ENCODE measurements around the gene EPB41L4A. TPM values are rescaled to one million over a fixed set of nuclear protein-coding genes. Genes with fewer than 3 reads are reported as not detected.

Gene EPB41L4A
- total RNA-seq, 1 experiment from 2014 or later, result 28.6 TPM

GRCh38 chr5:112351225-112351624 is 67.9 kb downstream of the EPB41L4A start:
- H3K27me3 Mint-ChIP-seq (ENCODE audit: unreplicated experiment), result no peaks in the 10 kb centered on the region
- BruUV-seq (replicated peaks), result no TSS peak

GRCh38 chr5:112350626-112351025 is 68.5 kb downstream of the EPB41L4A start:
- H3K27ac Mint-ChIP-seq (ENCODE audit: unreplicated experiment), result no peak overlapping the region
- DNase-seq, result no peak
- no TSS peak for BruUV-seq (replicated peaks)
- peaks cover 12% of the 10 kb centered on the region for H3K4me1 Mint-ChIP-seq (ENCODE audit: low read depth, unreplicated experiment)
- CTCF ChIA-PET, result no interaction called here
- intact Hi-C loops (cut with micrococcal nuclease; ENCODE audit: unreplicated experiment), result no loop called here
- TF ChIP-seq, protein P1, sequence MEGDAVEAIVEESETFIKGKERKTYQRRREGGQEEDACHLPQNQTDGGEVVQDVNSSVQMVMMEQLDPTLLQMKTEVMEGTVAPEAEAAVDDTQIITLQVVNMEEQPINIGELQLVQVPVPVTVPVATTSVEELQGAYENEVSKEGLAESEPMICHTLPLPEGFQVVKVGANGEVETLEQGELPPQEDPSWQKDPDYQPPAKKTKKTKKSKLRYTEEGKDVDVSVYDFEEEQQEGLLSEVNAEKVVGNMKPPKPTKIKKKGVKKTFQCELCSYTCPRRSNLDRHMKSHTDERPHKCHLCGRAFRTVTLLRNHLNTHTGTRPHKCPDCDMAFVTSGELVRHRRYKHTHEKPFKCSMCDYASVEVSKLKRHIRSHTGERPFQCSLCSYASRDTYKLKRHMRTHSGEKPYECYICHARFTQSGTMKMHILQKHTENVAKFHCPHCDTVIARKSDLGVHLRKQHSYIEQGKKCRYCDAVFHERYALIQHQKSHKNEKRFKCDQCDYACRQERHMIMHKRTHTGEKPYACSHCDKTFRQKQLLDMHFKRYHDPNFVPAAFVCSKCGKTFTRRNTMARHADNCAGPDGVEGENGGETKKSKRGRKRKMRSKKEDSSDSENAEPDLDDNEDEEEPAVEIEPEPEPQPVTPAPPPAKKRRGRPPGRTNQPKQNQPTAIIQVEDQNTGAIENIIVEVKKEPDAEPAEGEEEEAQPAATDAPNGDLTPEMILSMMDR (IDR thresholded peaks at IDR 0.05; ENCODE audit: unreplicated experiment), result no peak
- H3K9me3 Mint-ChIP-seq (ENCODE audit: low read depth, unreplicated experiment), result no peaks in the 10 kb centered on the region
- no peaks in the 10 kb centered on the region for H3K36me3 Mint-ChIP-seq (ENCODE audit: insufficient read depth, unreplicated experiment)
- H3K4me3 Mint-ChIP-seq (ENCODE audit: low read depth, unreplicated experiment), result no peak overlapping the region
- H3K27me3 Mint-ChIP-seq (ENCODE audit: unreplicated experiment), result no peaks in the 10 kb centered on the region

More at GRCh38 chr5:112351225-112351624, 67.9 kb downstream of the EPB41L4A start:
- TF ChIP-seq, protein P1 (IDR thresholded peaks at IDR 0.05; ENCODE audit: unreplicated experiment), result no peak
- intact Hi-C loops (cut with micrococcal nuclease; ENCODE audit: unreplicated experiment), result no loop called here
- no peak overlapping the region for H3K4me3 Mint-ChIP-seq (ENCODE audit: low read depth, unreplicated experiment)
- DNase-seq, result no peak
- no peaks in the 10 kb centered on the region for H3K9me3 Mint-ChIP-seq (ENCODE audit: low read depth, unreplicated experiment)
- no peak overlapping the region for H3K27ac Mint-ChIP-seq (ENCODE audit: unreplicated experiment)
- peaks cover 15% of the 10 kb centered on the region for H3K4me1 Mint-ChIP-seq (ENCODE audit: low read depth, unreplicated experiment)
- CTCF ChIA-PET, result no interaction called here
- H3K36me3 Mint-ChIP-seq (ENCODE audit: insufficient read depth, unreplicated experiment), result no peaks in the 10 kb centered on the region

DNA sequence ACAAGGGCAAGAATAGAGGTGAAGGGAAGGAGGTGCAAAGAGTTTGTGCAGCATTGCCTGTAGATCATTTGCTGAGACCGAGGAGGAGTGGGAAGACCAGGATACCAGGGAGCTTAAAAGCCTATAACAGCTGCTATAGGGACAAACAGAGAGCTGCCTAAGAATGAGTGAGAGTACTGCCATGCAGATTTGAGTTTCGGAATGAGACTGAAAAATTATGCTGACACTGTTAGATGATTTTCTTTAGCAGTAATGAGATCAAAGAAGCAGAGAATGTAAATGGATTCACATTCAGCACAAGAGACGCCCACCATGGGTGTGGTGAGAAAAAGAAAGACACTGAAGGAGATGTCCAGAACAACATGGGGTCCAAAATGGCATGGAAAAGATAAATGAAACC is 69.7 kb downstream of the EPB41L4A start:
- Mint-ChIP-seq H3K4me1 (ENCODE audit: low read depth, unreplicated experiment) (peaks cover 6% of the 10 kb centered on the region), H3K27me3 (ENCODE audit: unreplicated experiment) (no peaks in the 10 kb centered on the region), H3K27ac (ENCODE audit: unreplicated experiment) (no peak overlapping the region), H3K9me3 (ENCODE audit: low read depth, unreplicated experiment) (no peaks in the 10 kb centered on the region), H3K36me3 (ENCODE audit: insufficient read depth, unreplicated experiment) (no peaks in the 10 kb centered on the region), H3K4me3 (ENCODE audit: low read depth, unreplicated experiment) (no peak overlapping the region)
- DNase-seq, result no peak
- no TSS peak for BruUV-seq (replicated peaks)
- TF ChIP-seq, protein P1 (IDR thresholded peaks at IDR 0.05; ENCODE audit: unreplicated experiment), result no peak
- CTCF ChIA-PET, result no interaction called here
- intact Hi-C loops (cut with micrococcal nuclease; ENCODE audit: unreplicated experiment), result no loop called here

GRCh38 chr5:112348915-112349314 is 70.2 kb downstream of the EPB41L4A start:
- no peaks in the 10 kb centered on the region for H3K36me3 Mint-ChIP-seq (ENCODE audit: insufficient read depth, unreplicated experiment)
- no peak overlapping the region for H3K4me3 Mint-ChIP-seq (ENCODE audit: low read depth, unreplicated experiment)
- H3K27ac Mint-ChIP-seq (ENCODE audit: unreplicated experiment), result no peak overlapping the region
- H3K9me3 Mint-ChIP-seq (ENCODE audit: low read depth, unreplicated experiment), result no peaks in the 10 kb centered on the region
- DNase-seq, result no peak
- intact Hi-C loops (cut with micrococcal nuclease; ENCODE audit: unreplicated experiment), result no loop called here
- H3K27me3 Mint-ChIP-seq (ENCODE audit: unreplicated experiment), result no peaks in the 10 kb centered on the region
- peaks cover 2% of the 10 kb centered on the region for H3K4me1 Mint-ChIP-seq (ENCODE audit: low read depth, unreplicated experiment)
- CTCF ChIA-PET, result no interaction called here
- BruUV-seq (replicated peaks), result no TSS peak
- TF ChIP-seq, protein P1 (IDR thresholded peaks at IDR 0.05; ENCODE audit: unreplicated experiment), result no peak
